Lower lobe of right lung (tissue), 2 donors: ENCODE results near the gene ST3GAL6. TPM values are rescaled to one million over a fixed set of nuclear protein-coding genes. Genes with fewer than 3 reads are reported as not detected.

Source experiments
- ATAC-seq, 2 donors: fragments of 200-7000 bp; cut with Tn5 transposase; one replicate each; pipeline ENCODE4 v1.9.1; 2020 to 2022; ENCODE audit warnings: mild to moderate bottlenecking in 2 of 2, moderate library complexity in 2 of 2
- DNase-seq: peaks from one replicate; pipeline ENCODE4 v3.0.0-alpha.2; 2020
- H3K27ac ChIP-seq: fragments of 200-600 bp; one replicate; pipeline ENCODE4 v1.8.0; 2022
- H3K27me3 ChIP-seq: fragments of 200-600 bp; one replicate; pipeline ENCODE4 v1.8.0; 2022; ENCODE audit warnings: low read depth
- H3K36me3 ChIP-seq: fragments of 200-600 bp; one replicate; pipeline ENCODE4 v1.8.0; 2022; ENCODE audit warnings: mild to moderate bottlenecking
- H3K4me1 ChIP-seq: fragments of 200-600 bp; one replicate; pipeline ENCODE4 v1.8.0; 2022
- H3K4me3 ChIP-seq: fragments of 200-600 bp; one replicate; pipeline ENCODE4 v1.8.0; 2022; ENCODE audit warnings: mild to moderate bottlenecking
- H3K9me3 ChIP-seq: fragments of 200-600 bp; one replicate; pipeline ENCODE4 v1.8.0; 2022
- CTCF ChIP-seq: fragments of 200-600 bp; IDR thresholded peaks from one replicate; pipeline ENCODE4 v1.8.0; 2022; ENCODE audit warnings: antibody characterized with exemption, mild to moderate bottlenecking
- intact Hi-C: fragments of 100-400 bp; cut with DNase I; formaldehyde crosslinking; loops from one replicate; pipeline ENCODE4 v1.11.0; 2022
- total RNA-seq: library from RNA; stranded (reverse); fragmentation: NEBNext Ultra II Directional; extraction: Animal tissue kit (Norgen Biotek cat#: 25700); gene quantifications from one replicate; pipeline ENCODE4 v1.2.1, GENCODE V29; 2021
- donor health status: DM: no; HTN: yes; CAD: no; lungs with severe emphysema.

ST3GAL6 gene
- total RNA-seq, 1 donor from 2014 or later = 42.4 TPM

GRCh38 chr3:98808071-98808470 is 44.9 kb downstream of the ST3GAL6 start:
- intact Hi-C loops = no loop called here
- ATAC-seq (no peak), DNase-seq (no peak)
- Histone ChIP-seq H3K9me3 (no peaks in the 10 kb centered on the region), H3K4me3 (no peak overlapping the region), H3K4me1 (no peaks in the 10 kb centered on the region), H3K36me3 (peaks cover 45% of the 10 kb centered on the region), H3K27me3 (no peaks in the 10 kb centered on the region), H3K27ac (no peak overlapping the region)
- TF ChIP-seq CTCF = no peak

GRCh38 chr3:98809557-98809956 is 46.4 kb downstream of the ST3GAL6 start:
- no peak for TF ChIP-seq CTCF
- no peak overlapping the region for H3K27ac ChIP-seq
- H3K4me3 ChIP-seq = no peak overlapping the region
- no peaks in the 10 kb centered on the region for H3K27me3 ChIP-seq
- no peak for DNase-seq
- no peaks in the 10 kb centered on the region for H3K4me1 ChIP-seq
- intact Hi-C loops = no loop called here
- peaks cover 45% of the 10 kb centered on the region for H3K36me3 ChIP-seq
- no peak for ATAC-seq
- H3K9me3 ChIP-seq = no peaks in the 10 kb centered on the region

- ATAC-seq (no peak), DNase-seq (no peak)
- Histone ChIP-seq H3K9me3 (no peaks in the 10 kb centered on the region), H3K4me3 (no peak overlapping the region), H3K4me1 (no peaks in the 10 kb centered on the region), H3K27ac (no peak overlapping the region), H3K27me3 (no peaks in the 10 kb centered on the region), H3K36me3 (peaks cover 43% of the 10 kb centered on the region)
- intact Hi-C loops = loop anchor here (10.0 kb wide), 1 partner anchor 216 kb away; the partner anchor contains the start of gene CPOX
- no peak for TF ChIP-seq CTCF
These were observed 47.9 kb downstream of the ST3GAL6 start for GRCh38 chr3:98811048-98811447.

DNA sequence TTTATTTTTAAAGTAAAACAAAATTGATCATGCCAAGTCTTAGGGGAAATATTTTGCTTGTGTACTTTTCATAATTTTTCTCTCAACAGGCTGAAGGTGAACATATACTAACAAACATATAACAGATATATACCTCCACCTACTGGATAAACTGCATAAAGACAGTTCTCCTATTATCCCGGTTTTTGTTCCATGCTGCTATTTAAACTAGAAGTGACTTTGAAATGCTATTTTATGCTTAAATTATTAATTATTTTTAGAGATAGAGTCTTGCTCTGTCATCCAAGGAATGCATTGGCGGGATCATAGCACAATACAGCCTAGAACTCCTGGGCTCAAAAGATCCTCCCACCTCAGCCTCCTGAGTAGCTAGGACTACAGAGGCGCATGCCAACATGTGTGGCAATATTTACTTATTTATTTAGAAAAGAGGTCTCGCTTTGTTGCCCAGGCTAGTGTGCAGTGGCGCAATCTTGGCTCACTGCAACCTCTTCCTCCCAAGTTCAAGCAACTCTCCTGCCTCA is 49.8 kb downstream of the ST3GAL6 start:
- peak; percentile 63 for TF ChIP-seq CTCF
- no peaks in the 10 kb centered on the region for H3K4me1 ChIP-seq
- H3K36me3 ChIP-seq = peaks cover 36% of the 10 kb centered on the region
- no peak overlapping the region for H3K4me3 ChIP-seq
- intact Hi-C loops = loop anchor here (10.0 kb wide), 1 partner anchor 218 kb away; the partner anchor contains the start of gene CPOX
- H3K9me3 ChIP-seq = no peaks in the 10 kb centered on the region
- H3K27ac ChIP-seq = no peak overlapping the region
- ATAC-seq = peak; percentile 69 to 79
- DNase-seq = peak; percentile 62
- H3K27me3 ChIP-seq = no peaks in the 10 kb centered on the region

DNA sequence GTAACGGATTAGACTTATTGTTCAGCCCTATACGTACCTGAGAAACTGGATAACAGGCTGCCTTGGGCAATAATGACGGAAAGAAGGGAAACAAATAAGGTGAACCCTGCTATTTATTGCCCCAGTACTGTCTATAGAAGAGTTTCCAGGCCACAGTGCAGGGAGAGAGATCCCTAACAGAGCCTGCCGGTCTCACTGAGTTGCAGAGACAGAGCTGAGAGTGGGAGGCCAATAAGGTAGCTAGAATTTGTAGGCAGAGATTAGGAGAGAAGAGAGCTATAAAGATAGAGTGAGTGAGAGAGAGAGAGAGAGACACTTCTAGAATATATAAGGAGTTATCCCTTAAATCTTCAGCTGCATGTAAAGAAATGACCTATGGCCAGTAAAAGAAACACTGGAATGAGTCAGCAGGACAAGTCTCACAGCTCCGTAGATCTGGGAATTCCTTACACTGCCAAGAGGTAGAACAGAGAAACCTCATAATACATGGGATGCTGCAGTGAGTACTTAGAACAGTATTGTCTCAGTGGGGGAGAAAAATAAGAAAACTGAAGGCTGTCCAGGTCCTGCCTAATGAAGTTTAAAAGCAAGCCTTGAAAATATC is 51.8 kb downstream of the ST3GAL6 start:
- H3K36me3 ChIP-seq = peaks cover 27% of the 10 kb centered on the region
- no peak overlapping the region for H3K27ac ChIP-seq
- no peaks in the 10 kb centered on the region for H3K27me3 ChIP-seq
- no peak for DNase-seq
- no peaks in the 10 kb centered on the region for H3K9me3 ChIP-seq
- intact Hi-C loops = loop anchor here (5.0 to 10.0 kb wide), 2 partner anchors 177 to 220 kb away; partner anchors contain the start of gene CPOX
- no peaks in the 10 kb centered on the region for H3K4me1 ChIP-seq
- no peak overlapping the region for H3K4me3 ChIP-seq
- no peak for ATAC-seq
- TF ChIP-seq CTCF = no peak
